Measurements from ENCODE around the gene MPND.

- TF ChIP-seq CTCF (IDR thresholded peaks at IDR 0.05 in 4 of 5, conservative IDR thresholded peaks at IDR 0.05 in 1 of 5) (no peak), POLR2A (IDR thresholded peaks at IDR 0.05) (no peak)
Observed at GRCh38 chr19:4373601-4374497, 30.5 kb downstream of the MPND start.
